ENCODE data around the gene KYNU.
"Not testable (repeated sequence)": the region's sequence is repeated elsewhere in the genome, so short reads cannot be mapped to it uniquely, and the experiment has no call there.

KYNU gene

DNA sequence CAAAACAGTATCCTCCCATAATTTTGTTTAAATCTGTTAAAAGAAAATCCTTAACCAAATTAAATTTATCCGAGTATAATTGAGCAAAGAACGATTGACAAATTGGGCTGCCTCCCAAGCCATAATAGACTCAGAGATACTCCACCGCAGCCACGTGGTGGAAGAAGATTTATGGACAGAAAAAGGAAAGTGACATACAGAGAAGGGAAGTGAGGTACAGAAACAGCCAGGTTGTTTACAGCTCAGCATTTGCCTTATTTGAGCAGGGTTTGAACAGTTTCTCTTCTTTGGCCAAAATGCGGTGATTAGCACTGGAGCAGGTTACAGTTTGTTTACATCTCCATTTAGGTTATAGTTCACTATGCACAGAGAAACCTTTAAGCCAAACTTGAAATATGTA, 60.8 kb downstream of the KYNU start:
- POLR2A ChIA-PET, result no interaction called here
- TF ChIP-seq, protein P1, sequence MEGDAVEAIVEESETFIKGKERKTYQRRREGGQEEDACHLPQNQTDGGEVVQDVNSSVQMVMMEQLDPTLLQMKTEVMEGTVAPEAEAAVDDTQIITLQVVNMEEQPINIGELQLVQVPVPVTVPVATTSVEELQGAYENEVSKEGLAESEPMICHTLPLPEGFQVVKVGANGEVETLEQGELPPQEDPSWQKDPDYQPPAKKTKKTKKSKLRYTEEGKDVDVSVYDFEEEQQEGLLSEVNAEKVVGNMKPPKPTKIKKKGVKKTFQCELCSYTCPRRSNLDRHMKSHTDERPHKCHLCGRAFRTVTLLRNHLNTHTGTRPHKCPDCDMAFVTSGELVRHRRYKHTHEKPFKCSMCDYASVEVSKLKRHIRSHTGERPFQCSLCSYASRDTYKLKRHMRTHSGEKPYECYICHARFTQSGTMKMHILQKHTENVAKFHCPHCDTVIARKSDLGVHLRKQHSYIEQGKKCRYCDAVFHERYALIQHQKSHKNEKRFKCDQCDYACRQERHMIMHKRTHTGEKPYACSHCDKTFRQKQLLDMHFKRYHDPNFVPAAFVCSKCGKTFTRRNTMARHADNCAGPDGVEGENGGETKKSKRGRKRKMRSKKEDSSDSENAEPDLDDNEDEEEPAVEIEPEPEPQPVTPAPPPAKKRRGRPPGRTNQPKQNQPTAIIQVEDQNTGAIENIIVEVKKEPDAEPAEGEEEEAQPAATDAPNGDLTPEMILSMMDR (IDR thresholded peaks at IDR 0.05; ENCODE audit: control extremely low read depth, extremely low read depth, low read depth, missing control alignments), result no peak

DNA sequence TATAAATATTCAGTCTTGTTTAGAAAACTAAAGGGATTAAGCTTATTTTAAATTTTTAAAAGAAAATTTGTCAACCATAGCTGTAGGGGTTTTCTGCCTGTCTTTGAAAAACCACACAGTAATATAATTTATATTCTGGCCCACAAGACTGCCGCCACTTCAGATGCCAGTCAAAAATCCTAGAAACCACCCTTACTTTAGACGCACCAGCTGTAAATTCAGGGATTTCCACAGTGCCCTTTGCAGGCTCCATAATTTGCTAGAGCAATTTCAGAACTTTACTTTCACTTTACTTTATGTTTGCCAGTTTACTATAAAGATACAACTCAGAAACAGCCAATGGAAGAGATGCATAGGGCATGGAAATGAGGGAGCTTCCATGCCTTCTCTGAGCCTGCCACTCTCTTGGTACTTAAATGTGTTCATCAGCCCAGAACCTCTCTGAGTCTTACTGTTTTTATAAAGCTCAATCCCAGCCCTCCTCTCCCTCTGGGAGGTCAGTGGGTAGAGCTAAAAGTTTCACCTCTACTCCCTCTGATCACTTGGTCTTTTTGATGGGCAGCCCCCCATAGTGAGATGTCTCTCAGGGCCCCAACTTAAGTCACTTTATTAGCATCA, 63.3 kb downstream of the KYNU start:
- POLR2A ChIA-PET, result no interaction called here
- TF ChIP-seq, protein P1 (IDR thresholded peaks at IDR 0.05; ENCODE audit: control extremely low read depth, extremely low read depth, low read depth, missing control alignments), result no peak
- CTCF ChIA-PET, result interaction anchor here (0.8 to 2.6 kb wide), 8 partner anchors 10 to 170 kb away, joined by 3 to 16 read pairs (median 4); no protein-coding TSS in a partner anchor
- DNase-seq (ENCODE audit: extremely low spot score), result no peak

More for the DNA sequence above, 60.8 kb downstream of the KYNU start:
- CTCF ChIA-PET, result interaction anchor here (1.0 to 1.2 kb wide), 3 partner anchors 17 to 42 kb away, joined by 3 to 4 read pairs (median 3); no protein-coding TSS in a partner anchor
- no peak for DNase-seq (ENCODE audit: extremely low spot score)

- TF ChIP-seq, protein P1 (IDR thresholded peaks at IDR 0.05; ENCODE audit: control extremely low read depth, extremely low read depth, low read depth, missing control alignments), result no peak
- no peak for DNase-seq (ENCODE audit: extremely low spot score)
- ChIA-PET CTCF (no interaction called here), POLR2A (no interaction called here)
Measured at GRCh38 chr2:142942690-142943089, 65.2 kb downstream of the KYNU start.

DNA sequence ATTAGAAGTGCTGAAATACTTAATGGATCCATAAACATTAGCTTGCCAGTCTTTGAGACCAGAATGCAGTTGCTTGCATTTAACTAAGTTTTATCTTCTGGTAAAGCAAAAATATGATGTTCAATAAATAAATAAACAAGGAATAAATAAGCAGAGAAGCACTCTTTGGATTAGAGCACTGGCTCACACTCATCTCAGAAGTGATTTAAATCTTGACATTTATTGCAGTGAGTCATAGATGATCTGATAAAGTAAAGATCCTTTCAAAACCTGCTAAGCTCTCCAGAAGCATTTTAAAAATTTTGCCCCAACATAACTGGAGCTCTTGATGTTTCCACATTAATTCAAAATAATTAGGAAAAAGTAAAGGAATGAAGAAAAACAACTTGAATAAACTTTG, 66.8 kb downstream of the KYNU start:
- ChIA-PET CTCF (interaction anchor here (0.8 kb wide), 1 partner anchor 36 kb away, joined by 3 read pairs; no protein-coding TSS in a partner anchor), POLR2A (no interaction called here)
- TF ChIP-seq, protein P1 (IDR thresholded peaks at IDR 0.05; ENCODE audit: control extremely low read depth, extremely low read depth, low read depth, missing control alignments), result no peak
- DNase-seq (ENCODE audit: extremely low spot score), result no peak

GRCh38 chr2:142944721-142945120, 67.3 kb downstream of the KYNU start:
- DNase-seq (ENCODE audit: extremely low spot score), result no peak
- CTCF ChIA-PET, result interaction anchor here (0.8 kb wide), 1 partner anchor 36 kb away, joined by 3 read pairs; no protein-coding TSS in a partner anchor
- TF ChIP-seq, protein P1 (IDR thresholded peaks at IDR 0.05; ENCODE audit: control extremely low read depth, extremely low read depth, low read depth, missing control alignments), result no peak
- POLR2A ChIA-PET, result no interaction called here

DNA sequence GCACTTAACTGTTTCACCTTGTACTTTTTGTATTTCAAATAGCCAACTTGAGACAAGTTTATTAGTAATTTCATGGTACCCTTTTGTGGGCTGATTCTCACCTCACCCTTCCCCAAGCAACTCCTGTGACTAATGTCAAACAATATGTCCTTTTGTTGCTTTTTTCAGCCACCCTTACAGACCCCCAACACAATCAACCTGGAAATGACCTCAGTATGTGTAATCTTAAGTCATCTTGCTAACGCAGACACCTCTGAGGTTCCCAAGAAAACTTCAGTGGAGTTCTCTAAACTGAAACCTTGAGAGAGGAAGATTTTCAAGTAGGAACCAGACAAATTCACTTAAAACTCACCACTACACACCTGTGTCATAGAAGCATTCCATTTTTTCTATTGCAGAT, 69.5 kb downstream of the KYNU start:
- CTCF ChIA-PET, result interaction anchor here (1.0 to 1.6 kb wide), 3 partner anchors 8 to 34 kb away, joined by 3 to 6 read pairs (median 3); no protein-coding TSS in a partner anchor

DNA sequence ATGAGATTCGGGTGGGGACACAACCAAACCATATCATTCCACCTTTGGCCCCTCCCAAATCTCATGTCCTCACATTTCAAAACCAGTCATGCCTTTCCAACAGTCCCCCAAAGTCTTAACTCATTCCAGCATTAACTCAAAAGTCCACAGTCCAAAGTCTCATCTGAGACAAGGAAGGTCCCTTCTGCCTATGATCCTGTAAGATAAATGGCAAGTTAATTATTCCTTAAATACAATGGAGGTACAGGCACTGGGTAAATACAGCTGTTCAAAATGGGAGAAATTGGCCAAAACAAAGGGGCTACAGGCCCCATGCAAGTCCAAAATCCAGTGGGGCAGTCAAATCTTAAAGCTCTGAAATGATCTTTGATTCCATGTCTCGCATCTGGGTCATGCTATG, 71.3 kb downstream of the KYNU start:
- POLR2A ChIA-PET; DNase-seq (ENCODE audit: extremely low spot score): not testable (repeated sequence)
- CTCF ChIA-PET, result interaction anchor here (3.9 kb wide), 1 partner anchor 8 kb away, joined by 16 read pairs; no protein-coding TSS in a partner anchor

More for the DNA sequence above, 69.5 kb downstream of the KYNU start:
- DNase-seq (ENCODE audit: extremely low spot score), result no peak
- POLR2A ChIA-PET, result no interaction called here
- TF ChIP-seq, protein P1 (IDR thresholded peaks at IDR 0.05; ENCODE audit: control extremely low read depth, extremely low read depth, low read depth, missing control alignments), result no peak

GRCh38 chr2:142950323-142950722, 72.9 kb downstream of the KYNU start:
- DNase-seq (ENCODE audit: extremely low spot score); POLR2A ChIA-PET: not testable (repeated sequence)
- CTCF ChIA-PET, result interaction anchor here (3.9 kb wide), 1 partner anchor 9 kb away, joined by 16 read pairs; no protein-coding TSS in a partner anchor
